Measurements from ENCODE around the gene OR2F2.

- TF ChIP-seq CTCF (IDR thresholded peaks at IDR 0.05) (no peak), POLR2A (IDR thresholded peaks at IDR 0.05) (no peak)
Observed at GRCh38 chr7:143908120-143908519, 26.9 kb upstream of the OR2F2 start.
